Neural progenitor cell (in vitro differentiated cells): ENCODE data around the gene CHD2.

ENCODE experiments used
- CTCF ChIP-seq: fragments of 200-600 bp; sonication (generic); IDR thresholded peaks from 2 replicates; pipeline ENCODE4 v1.5.1; 2017; ENCODE audit warnings: antibody characterized with exemption, mild to moderate bottlenecking
- EZH2 ChIP-seq: fragments of 200-600 bp; sonication (generic); IDR thresholded peaks from 2 replicates; pipeline ENCODE4 v1.6.1; 2017; ENCODE audit warnings: antibody characterized with exemption, mild to moderate bottlenecking, moderate library complexity
- EZH2phosphoT487 ChIP-seq: fragments of 200-600 bp; sonication (generic); IDR thresholded peaks from 2 replicates; pipeline ENCODE4 v1.6.1; 2017; ENCODE audit warnings: antibody characterized with exemption

GRCh38 chr15:92892201-92892555, 7.9 kb upstream of the CHD2 start:
- no peak for TF ChIP-seq CTCF
- TF ChIP-seq EZH2, result no peak
- no peak for TF ChIP-seq EZH2phosphoT487
